Femur (tissue), 1 donor: ENCODE data around the gene AKT3.
"Not testable (repeated sequence)": the region's sequence is repeated elsewhere in the genome, so short reads cannot be mapped to it uniquely, and the experiment has no call there.

Source experiments
- DNase-seq: peaks from one replicate; pipeline ENCODE4 v3.0.0-alpha.2; 2017

Gene AKT3

GRCh38 chr1:243837907-243838535 is 12.0 kb downstream of the AKT3 start:
- no peak for DNase-seq

- no peak for DNase-seq
Measured at GRCh38 chr1:243834130-243834529, 15.9 kb downstream of the AKT3 start.

- no peak for DNase-seq
Measured at GRCh38 chr1:243831463-243831862, 18.6 kb downstream of the AKT3 start.

GRCh38 chr1:243827206-243827605 is 22.8 kb downstream of the AKT3 start:
- no peak for DNase-seq

- not testable (repeated sequence) for DNase-seq
Measured at GRCh38 chr1:243824907-243825306, 25.1 kb downstream of the AKT3 start.

GRCh38 chr1:243821177-243821680 is 28.8 kb downstream of the AKT3 start:
- no peak for DNase-seq

- DNase-seq = no peak
Measured at GRCh38 chr1:243819438-243819839, 30.6 kb downstream of the AKT3 start.

- no peak for DNase-seq
Measured at GRCh38 chr1:243818978-243819377, 31.1 kb downstream of the AKT3 start.

GRCh38 chr1:243814718-243815117 is 35.3 kb downstream of the AKT3 start:
- no peak for DNase-seq

- DNase-seq = not testable (repeated sequence)
Measured at GRCh38 chr1:243807346-243807745, 42.7 kb downstream of the AKT3 start.

GRCh38 chr1:243806310-243806709 is 43.7 kb downstream of the AKT3 start:
- DNase-seq = no peak

GRCh38 chr1:243802736-243803135 is 47.3 kb downstream of the AKT3 start:
- DNase-seq = no peak

- DNase-seq = no peak
Measured at GRCh38 chr1:243801378-243801777, 48.7 kb downstream of the AKT3 start.

- DNase-seq = no peak
Measured at GRCh38 chr1:243799908-243800307, 50.1 kb downstream of the AKT3 start.

GRCh38 chr1:243798726-243799125 is 51.3 kb downstream of the AKT3 start:
- no peak for DNase-seq

GRCh38 chr1:243796016-243796415 is 54.0 kb downstream of the AKT3 start:
- DNase-seq = no peak

- DNase-seq = no peak
Measured at GRCh38 chr1:243793298-243793697, 56.7 kb downstream of the AKT3 start.

GRCh38 chr1:243792891-243793290 is 57.2 kb downstream of the AKT3 start:
- DNase-seq = no peak

GRCh38 chr1:243792401-243792800 is 57.6 kb downstream of the AKT3 start:
- no peak for DNase-seq

GRCh38 chr1:243791586-243792267 is 58.3 kb downstream of the AKT3 start:
- DNase-seq = no peak

- DNase-seq = no peak
Measured at GRCh38 chr1:243790404-243790803, 59.6 kb downstream of the AKT3 start.

- no peak for DNase-seq
Measured at GRCh38 chr1:243786531-243786930, 63.5 kb downstream of the AKT3 start.

- DNase-seq = no peak
Measured at GRCh38 chr1:243784506-243784905, 65.5 kb downstream of the AKT3 start.

GRCh38 chr1:243783714-243784113 is 66.3 kb downstream of the AKT3 start:
- no peak for DNase-seq
